Thymus (tissue), 11 donors: ENCODE results near the gene AQP6. TPM values are rescaled to one million over a fixed set of nuclear protein-coding genes. Genes with fewer than 3 reads are reported as not detected.
A peak's percentile ranks its signal among the peaks of the same experiment; 100 is the strongest.

Experiments
- DNase-seq, 9 donors: peaks; one replicate each; pipeline ENCODE4 v3.0.0-alpha.2; 2013; ENCODE audit warnings: low spot score in 9 of 9, low read depth in 6 of 9, missing footprints in 1 of 9
- H3K27ac ChIP-seq, 2 donors: one replicate each; pipeline ENCODE4 v1.5.1; 2013; ENCODE audit warnings: control low read depth in 1 of 2, low read depth in 1 of 2, low read length in 1 of 2, mild to moderate bottlenecking in 1 of 2, moderate library complexity in 1 of 2
- H3K27me3 ChIP-seq, 2 donors: one replicate each; pipeline ENCODE4 v1.5.1; 2013; ENCODE audit warnings: low read length in 1 of 2; ENCODE audit not compliant: control insufficient read depth in 2 of 2, insufficient read depth in 1 of 2
- H3K36me3 ChIP-seq, 2 donors: one replicate each; pipeline ENCODE4 v1.5.1; 2013; ENCODE audit warnings: low read length in 1 of 2, mild to moderate bottlenecking in 1 of 2, moderate library complexity in 1 of 2; ENCODE audit not compliant: control insufficient read depth in 2 of 2, insufficient read depth in 2 of 2
- H3K4me1 ChIP-seq, 2 donors: one replicate each; pipeline ENCODE4 v1.5.1; 2013; ENCODE audit warnings: low read length in 2 of 2; ENCODE audit not compliant: control insufficient read depth in 2 of 2, insufficient read depth in 2 of 2
- H3K4me3 ChIP-seq, 2 donors: one replicate each; pipeline ENCODE4 v1.5.1; 2013; ENCODE audit warnings: low read length in 2 of 2, control low read depth in 1 of 2, mild to moderate bottlenecking in 1 of 2
- H3K9me3 ChIP-seq, 2 donors: one replicate each; pipeline ENCODE4 v1.5.1; 2013; ENCODE audit warnings: low read length in 1 of 2, mild to moderate bottlenecking in 1 of 2; ENCODE audit not compliant: control insufficient read depth in 2 of 2, insufficient read depth in 1 of 2
- WGBS: extraction: QIAGEN DNeasy Blood & Tissue Kit; methylation state at CpG from one replicate; pipeline ENCODE4 v1.1.7; 2013; 5-methylcytosine and 5-hydroxymethylcytosine counted together
- polyA plus RNA-seq: library from polyadenylated mRNA; stranded (reverse); fragments of 200-250 nt; gene quantifications from one replicate; pipeline ENCODE4 v1.2.3, GENCODE V29; 2013
- total RNA-seq: library from RNA; stranded (reverse); fragments of 120-200 nt; gene quantifications from one replicate; pipeline ENCODE4 v1.2.4, GENCODE V29; 2013
- donor health status: healthy.

AQP6 gene
- total and polyA plus RNA-seq, 2 donors = under 0.01 TPM; not detected in 1

DNA sequence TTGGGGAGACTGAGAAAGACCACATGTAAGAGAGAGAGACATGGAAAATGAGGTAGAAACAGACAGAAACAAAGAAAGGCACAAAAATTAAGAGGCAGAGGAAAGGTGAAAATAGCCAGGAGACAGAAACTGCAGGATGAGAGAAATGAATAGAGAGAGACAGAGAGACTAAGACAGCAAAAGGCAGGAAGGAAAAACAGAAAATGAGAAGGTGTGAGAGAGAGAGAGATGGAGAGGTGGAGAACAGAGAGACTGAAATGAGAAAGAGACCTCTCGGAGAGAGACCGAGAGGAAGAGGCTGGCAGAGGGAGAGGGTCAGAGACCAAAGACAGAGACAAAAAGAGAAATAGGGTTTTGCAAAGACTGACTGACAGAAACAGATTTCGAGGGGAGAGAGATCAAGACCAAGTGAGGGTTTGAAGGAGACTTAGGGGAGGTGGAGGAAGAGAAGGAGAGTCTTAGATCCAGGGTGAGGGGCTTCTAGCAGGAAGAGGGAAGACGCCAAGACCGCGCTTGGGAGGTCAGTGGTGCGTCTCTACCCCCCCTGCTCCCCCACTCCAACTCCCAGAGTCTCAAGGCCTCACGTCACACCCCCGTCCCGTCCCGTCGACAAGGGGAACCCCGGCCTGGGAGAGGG is 12.2 kb upstream of the AQP6 start:
- H3K4me1 ChIP-seq = peaks cover 6 to 12% of the 10 kb centered on the region in 2 donors
- no peaks in the 10 kb centered on the region for H3K36me3 ChIP-seq
- H3K27ac ChIP-seq = no peak overlapping the region
- H3K4me3 ChIP-seq = no peak overlapping the region
- DNase-seq = no peak
- H3K27me3 ChIP-seq = peaks cover 81 to 97% of the 10 kb centered on the region in 2 donors
- H3K9me3 ChIP-seq = no peaks in the 10 kb centered on the region
- 33% methylated on average over 13 of the region's 13 CpGs for WGBS

DNA sequence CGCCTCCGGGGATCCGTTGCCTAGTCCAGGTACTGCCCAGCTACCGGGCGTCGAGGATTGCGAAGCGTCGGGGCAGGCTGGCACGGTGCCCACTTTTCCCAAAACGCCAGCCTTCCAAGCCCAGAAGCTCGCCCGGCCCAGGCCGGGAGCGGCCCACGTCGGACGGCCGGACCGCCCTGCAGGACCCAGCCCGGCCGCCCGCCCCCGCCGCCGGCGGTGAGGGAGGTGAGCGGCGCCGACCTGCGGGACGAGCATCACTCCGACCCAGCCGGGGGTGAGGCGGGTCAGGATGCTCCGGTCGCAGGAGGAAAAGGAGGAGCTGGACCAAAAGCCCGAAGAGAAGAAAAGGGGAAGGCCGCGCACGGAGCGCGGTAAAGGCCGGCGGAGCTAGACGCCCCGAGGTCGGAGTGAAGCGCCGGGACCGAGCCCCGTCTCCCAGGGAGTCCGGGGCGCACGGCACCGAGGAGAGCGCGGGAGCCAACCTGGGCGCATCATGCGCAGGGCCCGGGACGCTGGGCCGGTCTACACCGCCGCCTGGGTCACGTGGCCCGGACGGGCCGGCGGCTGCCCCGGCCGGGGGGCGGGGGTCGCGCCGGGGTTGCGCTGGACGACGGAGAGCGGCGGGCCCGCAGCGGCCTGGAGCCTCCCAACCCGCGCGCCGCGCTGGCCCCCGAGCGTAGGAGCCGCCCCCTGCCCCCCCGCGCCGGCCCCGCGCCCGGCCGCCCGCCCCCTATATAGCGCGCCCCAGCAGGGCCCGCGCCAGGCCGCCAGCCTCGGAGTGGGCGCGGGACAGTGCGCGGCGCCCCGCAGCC is 11.4 kb upstream of the AQP6 start, which contains the start of gene AQP5:
AQP5 (plus strand) TSS at position 762 of the 812 bp plus-strand sequence. CDS start 146 bp downstream, outside the sequence.
- Histone ChIP-seq H3K27ac (no peak within 1 kb of the TSS), H3K36me3 (no peaks in the 10 kb centered on the region), H3K9me3 (no peaks in the 10 kb centered on the region), H3K4me3 (peak within 1 kb of the TSS in 1 of 2 donors; percentile 14), H3K4me1 (peaks cover 6 to 12% of the 10 kb centered on the region in 2 donors), H3K27me3 (peaks cover 79 to 97% of the 10 kb centered on the region in 2 donors)
- WGBS = 6% methylated on average over 111 of the region's 111 CpGs
- DNase-seq = no peak

- DNase-seq = no peak
- Histone ChIP-seq H3K36me3 (no peaks in the 10 kb centered on the region), H3K9me3 (no peaks in the 10 kb centered on the region), H3K4me1 (peaks cover 7 to 14% of the 10 kb centered on the region in 2 donors), H3K27ac (no peak overlapping the region), H3K4me3 (no peak overlapping the region), H3K27me3 (peaks cover 75 to 97% of the 10 kb centered on the region in 2 donors)
- 57% methylated on average over 37 of the region's 37 CpGs for WGBS
Measured at GRCh38 chr12:49961993-49962764, 10.6 kb upstream of the AQP6 start.

DNA sequence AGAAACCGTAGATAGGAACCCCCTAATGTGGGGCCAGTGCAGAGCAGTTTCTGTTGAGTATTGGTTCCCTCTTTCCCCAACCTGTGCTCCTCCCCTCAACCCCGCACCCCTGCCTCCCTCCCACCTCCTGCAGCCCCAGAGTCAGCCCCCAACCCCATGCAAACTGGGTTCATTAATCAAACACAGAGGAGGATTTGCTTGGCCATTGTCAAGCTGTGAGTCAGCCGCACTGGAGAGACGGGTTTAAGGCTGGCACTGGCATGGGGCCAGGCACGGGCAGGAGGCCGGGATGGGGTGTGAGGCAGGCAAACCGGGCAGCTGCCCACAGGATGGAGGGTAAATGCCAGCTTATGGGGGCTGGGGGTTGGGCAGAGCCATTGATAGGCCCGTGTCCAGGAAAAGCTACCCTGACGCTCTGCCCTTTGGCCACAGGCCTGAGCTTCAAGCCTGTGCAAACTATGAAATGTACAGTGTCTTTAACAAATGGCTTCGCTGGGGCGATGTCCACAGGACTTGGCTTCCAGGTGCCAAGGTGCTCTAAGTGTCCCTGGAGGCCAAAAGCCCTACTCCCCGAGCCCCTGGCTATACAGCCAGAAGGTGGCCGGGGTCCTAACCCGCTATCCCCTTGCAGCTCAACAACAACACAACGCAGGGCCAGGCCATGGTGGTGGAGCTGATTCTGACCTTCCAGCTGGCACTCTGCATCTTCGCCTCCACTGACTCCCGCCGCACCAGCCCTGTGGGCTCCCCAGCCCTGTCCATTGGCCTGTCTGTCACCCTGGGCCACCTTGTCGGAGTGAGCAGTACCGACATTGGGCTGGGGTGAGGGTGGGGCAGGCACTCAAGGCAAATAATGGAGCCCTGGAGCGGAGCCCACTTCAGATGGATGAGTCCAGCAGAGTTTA is 9.6 kb upstream of the AQP6 start:
- Histone ChIP-seq H3K4me3 (no peak overlapping the region), H3K9me3 (no peaks in the 10 kb centered on the region), H3K27ac (no peak overlapping the region), H3K4me1 (peaks cover 11 to 22% of the 10 kb centered on the region in 2 donors), H3K36me3 (no peaks in the 10 kb centered on the region), H3K27me3 (peaks cover 70 to 97% of the 10 kb centered on the region in 2 donors)
- 89% methylated on average over 21 of the region's 21 CpGs for WGBS
- no peak for DNase-seq

DNA sequence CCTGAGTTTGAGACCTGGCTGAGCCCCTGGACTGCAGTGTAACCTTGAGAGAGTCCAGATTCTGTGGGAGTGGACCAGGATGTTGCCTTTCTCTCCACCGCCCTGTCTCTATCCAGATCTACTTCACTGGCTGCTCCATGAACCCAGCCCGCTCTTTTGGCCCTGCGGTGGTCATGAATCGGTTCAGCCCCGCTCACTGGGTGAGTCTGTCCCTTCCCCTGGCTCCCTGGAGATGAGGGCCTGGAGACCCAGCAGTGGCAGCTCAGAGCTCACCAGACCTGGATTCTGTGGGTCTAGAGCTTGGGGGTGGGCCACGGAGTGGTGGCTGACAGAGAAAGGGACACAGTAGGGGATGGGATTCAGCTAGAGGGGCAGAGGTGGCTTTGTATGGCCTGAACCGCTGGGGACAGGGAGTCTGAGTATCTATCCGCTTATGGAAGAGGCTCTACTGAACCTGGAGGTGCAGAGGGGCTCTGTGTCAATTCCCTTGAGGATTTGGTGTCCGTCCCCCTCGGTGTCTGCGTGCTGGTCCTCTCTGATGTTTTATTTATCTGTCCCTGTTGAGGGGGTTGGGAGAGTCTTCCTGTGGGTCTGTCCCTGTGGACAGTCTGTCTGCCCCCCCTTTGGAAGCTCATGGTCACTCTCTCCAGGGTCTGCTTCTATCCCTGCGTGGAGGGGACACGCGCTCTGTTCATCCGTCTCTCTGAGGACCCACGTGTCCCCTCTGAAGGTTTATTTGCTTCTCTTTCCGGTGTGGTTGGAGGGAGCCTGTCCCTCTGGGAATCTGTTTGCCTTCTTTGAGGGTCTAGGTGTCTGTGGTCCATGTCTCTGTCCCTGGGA is 8.6 kb upstream of the AQP6 start:
- H3K36me3 ChIP-seq = no peaks in the 10 kb centered on the region
- WGBS = 85% methylated on average over 17 of the region's 17 CpGs
- H3K27ac ChIP-seq = no peak overlapping the region
- peaks cover 62 to 97% of the 10 kb centered on the region in 2 donors for H3K27me3 ChIP-seq
- DNase-seq = no peak
- H3K4me3 ChIP-seq = no peak overlapping the region
- peaks cover 11 to 22% of the 10 kb centered on the region in 2 donors for H3K4me1 ChIP-seq
- no peaks in the 10 kb centered on the region for H3K9me3 ChIP-seq

DNA sequence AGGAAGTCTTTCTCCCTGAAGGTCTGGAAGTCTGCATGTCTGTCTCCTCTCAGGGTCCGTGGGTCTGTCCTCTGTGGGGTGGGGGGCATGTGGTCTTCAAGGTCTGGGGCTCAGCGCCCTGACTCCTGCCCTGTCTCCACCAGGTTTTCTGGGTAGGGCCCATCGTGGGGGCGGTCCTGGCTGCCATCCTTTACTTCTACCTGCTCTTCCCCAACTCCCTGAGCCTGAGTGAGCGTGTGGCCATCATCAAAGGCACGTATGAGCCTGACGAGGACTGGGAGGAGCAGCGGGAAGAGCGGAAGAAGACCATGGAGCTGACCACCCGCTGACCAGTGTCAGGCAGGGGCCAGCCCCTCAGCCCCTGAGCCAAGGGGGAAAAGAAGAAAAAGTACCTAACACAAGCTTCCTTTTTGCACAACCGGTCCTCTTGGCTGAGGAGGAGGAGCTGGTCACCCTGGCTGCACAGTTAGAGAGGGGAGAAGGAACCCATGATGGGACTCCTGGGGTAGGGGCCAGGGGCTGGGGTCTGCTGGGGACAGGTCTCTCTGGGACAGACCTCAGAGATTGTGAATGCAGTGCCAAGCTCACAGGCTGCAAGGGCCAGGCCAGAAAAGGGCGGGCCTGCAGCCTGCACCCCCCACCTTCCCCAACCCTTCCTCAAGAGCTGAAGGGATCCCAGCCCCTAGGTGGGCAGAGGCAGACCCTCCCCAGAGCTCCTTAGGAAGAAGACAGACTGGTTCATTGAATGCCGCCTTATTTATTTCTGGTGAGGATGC is 7.7 kb upstream of the AQP6 start:
- Histone ChIP-seq H3K27me3 (peaks cover 57 to 97% of the 10 kb centered on the region in 2 donors), H3K4me1 (peaks cover 8 to 15% of the 10 kb centered on the region in 2 donors), H3K27ac (no peak overlapping the region), H3K9me3 (no peaks in the 10 kb centered on the region), H3K4me3 (no peak overlapping the region), H3K36me3 (no peaks in the 10 kb centered on the region)
- 67% methylated on average over 13 of the region's 13 CpGs for WGBS
- no peak for DNase-seq

GRCh38 chr12:49965836-49966235 is 6.9 kb upstream of the AQP6 start:
- WGBS = 71% methylated on average over 6 of the region's 6 CpGs
- Histone ChIP-seq H3K27ac (no peak overlapping the region), H3K9me3 (no peaks in the 10 kb centered on the region), H3K27me3 (peaks cover 50 to 97% of the 10 kb centered on the region in 2 donors), H3K4me3 (no peak overlapping the region), H3K4me1 (peaks cover 7 to 11% of the 10 kb centered on the region in 2 donors), H3K36me3 (no peaks in the 10 kb centered on the region)
- no peak for DNase-seq
